ENCODE data around the gene NDEL1. TPM values are rescaled to one million over a fixed set of nuclear protein-coding genes. Genes with fewer than 3 reads are reported as not detected.

Gene NDEL1
- polyA plus RNA-seq, 1 donor = 36.6 TPM

GRCh38 chr17:8397636-8398035 is 38.0 kb upstream of the NDEL1 start, which contains the start of gene RNF222:
TSS of gene RNF222 (minus strand) at chr17:8397827. CDS start at chr17:8393461, 4,366 bp downstream.
- no peaks in the 10 kb centered on the region for H3K9me3 ChIP-seq (ENCODE audit: control insufficient read depth, low read depth, low read length)
- peaks cover 42% of the 10 kb centered on the region for H3K27me3 ChIP-seq (ENCODE audit: control insufficient read depth, insufficient read depth, low read length)
- WGBS (ENCODE audit: insufficient coverage, low lambda C conversion rate) = no CpG with 5 or more reads among the region's 13 CpGs

DNA sequence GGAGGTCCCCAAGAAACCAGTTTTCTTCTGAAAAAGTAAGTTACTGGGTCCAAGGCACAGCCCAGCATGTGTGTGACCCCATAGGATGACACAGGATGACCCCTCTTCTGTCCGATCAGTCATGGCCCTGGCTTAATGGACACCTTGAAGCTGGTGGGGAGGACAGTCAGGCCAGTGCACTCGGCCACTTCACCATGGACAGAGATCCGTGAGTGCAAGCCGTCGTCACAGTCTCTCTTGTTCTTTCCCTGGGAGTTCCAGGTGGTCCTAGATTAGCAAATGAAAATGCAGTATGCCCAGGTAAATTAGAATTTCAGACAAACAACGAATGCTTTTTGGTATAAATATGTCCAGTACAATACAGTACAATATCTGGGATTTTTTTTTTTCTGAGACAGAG is 36.7 kb upstream of the NDEL1 start:
- Histone ChIP-seq H3K36me3 (ENCODE audit: control insufficient read depth, insufficient read depth, low read length) (no peaks in the 10 kb centered on the region), H3K9me3 (ENCODE audit: control insufficient read depth, low read depth, low read length) (no peaks in the 10 kb centered on the region), H3K27ac (ENCODE audit: low read length) (no peak overlapping the region), H3K27me3 (ENCODE audit: control insufficient read depth, insufficient read depth, low read length) (peaks cover 31% of the 10 kb centered on the region), H3K4me1 (ENCODE audit: control insufficient read depth, insufficient read depth, low read length) (no peaks in the 10 kb centered on the region), H3K4me3 (ENCODE audit: low read length) (no peak overlapping the region)
- DNase-seq = no peak
- WGBS (ENCODE audit: insufficient coverage, low lambda C conversion rate) = no CpG with 5 or more reads among the region's 6 CpGs

More at GRCh38 chr17:8397636-8398035, 38.0 kb upstream of the NDEL1 start, which contains the start of gene RNF222:
- Histone ChIP-seq H3K36me3 (ENCODE audit: control insufficient read depth, insufficient read depth, low read length) (no peaks in the 10 kb centered on the region), H3K4me1 (ENCODE audit: control insufficient read depth, insufficient read depth, low read length) (no peaks in the 10 kb centered on the region), H3K27ac (ENCODE audit: low read length) (no peak within 1 kb of the TSS), H3K4me3 (ENCODE audit: low read length) (no peak within 1 kb of the TSS)
- DNase-seq = no peak

- H3K36me3 ChIP-seq (ENCODE audit: control insufficient read depth, insufficient read depth, low read length) = no peaks in the 10 kb centered on the region
- 83% methylated on average over 2 of the region's 2 CpGs for WGBS (ENCODE audit: insufficient coverage, low lambda C conversion rate)
- no peak overlapping the region for H3K27ac ChIP-seq (ENCODE audit: low read length)
- no peaks in the 10 kb centered on the region for H3K9me3 ChIP-seq (ENCODE audit: control insufficient read depth, low read depth, low read length)
- no peaks in the 10 kb centered on the region for H3K4me1 ChIP-seq (ENCODE audit: control insufficient read depth, insufficient read depth, low read length)
- H3K27me3 ChIP-seq (ENCODE audit: control insufficient read depth, insufficient read depth, low read length) = peaks cover 16% of the 10 kb centered on the region
- no peak overlapping the region for H3K4me3 ChIP-seq (ENCODE audit: low read length)
- no peak for DNase-seq
These were observed 34.6 kb upstream of the NDEL1 start for GRCh38 chr17:8401107-8401506.

DNA sequence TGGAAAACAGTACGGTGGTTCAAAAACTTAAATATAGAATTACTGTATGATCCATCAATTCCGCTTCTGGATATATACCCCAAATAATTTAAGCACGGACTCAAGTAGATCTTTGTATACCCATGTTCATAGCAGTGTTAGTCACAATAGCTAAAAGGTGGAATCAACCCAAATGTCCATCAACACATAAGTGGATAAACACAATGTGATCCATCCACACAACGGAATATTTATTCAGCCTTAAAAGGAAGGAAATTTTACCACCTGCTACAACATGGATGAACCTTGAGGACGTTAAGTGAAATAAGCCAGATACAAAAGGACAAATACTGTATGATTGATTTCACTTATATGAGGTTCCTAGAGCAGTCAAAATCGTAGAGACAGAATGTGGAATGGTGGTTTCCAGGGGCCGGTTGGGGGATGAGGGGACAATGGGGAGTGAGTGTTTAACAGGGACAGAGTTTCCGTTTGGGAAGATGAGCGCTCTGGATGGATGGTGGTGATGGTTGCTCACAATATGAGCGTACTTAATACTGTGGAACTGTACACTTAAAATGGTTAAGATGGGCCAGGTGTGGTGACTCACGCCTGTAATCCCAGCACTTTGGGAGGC is 32.7 kb upstream of the NDEL1 start:
- Histone ChIP-seq H3K4me3 (ENCODE audit: low read length) (no peak overlapping the region), H3K36me3 (ENCODE audit: control insufficient read depth, insufficient read depth, low read length) (no peaks in the 10 kb centered on the region), H3K27ac (ENCODE audit: low read length) (no peak overlapping the region), H3K4me1 (ENCODE audit: control insufficient read depth, insufficient read depth, low read length) (no peaks in the 10 kb centered on the region), H3K9me3 (ENCODE audit: control insufficient read depth, low read depth, low read length) (no peaks in the 10 kb centered on the region), H3K27me3 (ENCODE audit: control insufficient read depth, insufficient read depth, low read length) (peaks cover 2% of the 10 kb centered on the region)
- no peak for DNase-seq
- WGBS (ENCODE audit: insufficient coverage, low lambda C conversion rate) = 80% methylated on average over 2 of the region's 11 CpGs

DNA sequence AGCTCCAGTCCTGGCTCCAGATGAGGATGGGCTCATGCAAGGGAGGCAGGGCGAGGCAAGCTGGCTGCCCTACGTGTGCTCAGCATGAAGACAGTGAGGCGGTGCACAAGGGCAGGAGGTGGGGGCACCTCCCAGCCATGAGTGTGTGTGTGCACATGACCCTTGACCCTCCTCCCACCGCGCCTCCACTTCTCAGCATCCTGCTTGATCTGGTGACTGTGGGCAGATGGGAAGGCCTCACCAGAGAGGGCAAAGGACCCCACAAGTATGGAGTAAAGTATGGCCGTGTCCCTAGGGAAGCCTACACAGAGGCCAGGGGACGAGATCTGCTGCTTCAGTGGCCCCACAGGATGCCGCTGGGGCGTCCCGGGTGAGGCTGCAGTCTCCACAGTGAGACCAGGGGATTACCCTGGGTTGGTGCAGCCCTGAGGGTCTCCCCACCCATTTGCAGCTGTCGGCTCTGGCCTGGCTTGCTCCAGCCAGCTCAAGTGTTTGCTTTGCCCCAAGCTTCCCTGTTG is 30.1 kb upstream of the NDEL1 start:
- Histone ChIP-seq H3K27me3 (ENCODE audit: control insufficient read depth, insufficient read depth, low read length) (no peaks in the 10 kb centered on the region), H3K4me1 (ENCODE audit: control insufficient read depth, insufficient read depth, low read length) (no peaks in the 10 kb centered on the region), H3K27ac (ENCODE audit: low read length) (no peak overlapping the region), H3K4me3 (ENCODE audit: low read length) (no peak overlapping the region), H3K36me3 (ENCODE audit: control insufficient read depth, insufficient read depth, low read length) (no peaks in the 10 kb centered on the region), H3K9me3 (ENCODE audit: control insufficient read depth, low read depth, low read length) (no peaks in the 10 kb centered on the region)
- WGBS (ENCODE audit: insufficient coverage, low lambda C conversion rate) = no CpG with 5 or more reads among the region's 11 CpGs
- DNase-seq = no peak

DNA sequence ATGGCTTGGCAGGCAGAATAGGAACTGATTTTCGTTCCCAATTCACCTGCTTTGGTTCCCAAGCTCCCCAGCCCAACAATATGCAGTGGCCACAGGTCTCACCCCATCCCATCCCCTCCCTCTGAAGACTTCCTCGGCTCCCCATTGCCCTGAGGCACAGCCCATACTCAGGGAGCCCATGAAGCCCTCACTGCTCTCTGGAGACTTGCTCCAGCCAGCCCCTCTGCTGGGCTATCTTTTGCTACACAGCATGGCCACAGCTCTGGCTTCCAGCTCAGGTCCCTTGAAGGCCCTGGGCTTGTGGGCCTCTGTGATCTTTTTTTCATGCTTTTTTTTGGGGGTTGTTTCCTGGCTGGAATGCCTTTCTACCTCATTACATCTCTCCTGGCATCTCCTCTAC is 29.5 kb upstream of the NDEL1 start:
- H3K27ac ChIP-seq (ENCODE audit: low read length) = no peak overlapping the region
- WGBS (ENCODE audit: insufficient coverage, low lambda C conversion rate) = no CpG with 5 or more reads among the region's 2 CpGs
- H3K27me3 ChIP-seq (ENCODE audit: control insufficient read depth, insufficient read depth, low read length) = no peaks in the 10 kb centered on the region
- no peaks in the 10 kb centered on the region for H3K4me1 ChIP-seq (ENCODE audit: control insufficient read depth, insufficient read depth, low read length)
- H3K36me3 ChIP-seq (ENCODE audit: control insufficient read depth, insufficient read depth, low read length) = no peaks in the 10 kb centered on the region
- no peak overlapping the region for H3K4me3 ChIP-seq (ENCODE audit: low read length)
- no peak for DNase-seq
- no peaks in the 10 kb centered on the region for H3K9me3 ChIP-seq (ENCODE audit: control insufficient read depth, low read depth, low read length)

DNA sequence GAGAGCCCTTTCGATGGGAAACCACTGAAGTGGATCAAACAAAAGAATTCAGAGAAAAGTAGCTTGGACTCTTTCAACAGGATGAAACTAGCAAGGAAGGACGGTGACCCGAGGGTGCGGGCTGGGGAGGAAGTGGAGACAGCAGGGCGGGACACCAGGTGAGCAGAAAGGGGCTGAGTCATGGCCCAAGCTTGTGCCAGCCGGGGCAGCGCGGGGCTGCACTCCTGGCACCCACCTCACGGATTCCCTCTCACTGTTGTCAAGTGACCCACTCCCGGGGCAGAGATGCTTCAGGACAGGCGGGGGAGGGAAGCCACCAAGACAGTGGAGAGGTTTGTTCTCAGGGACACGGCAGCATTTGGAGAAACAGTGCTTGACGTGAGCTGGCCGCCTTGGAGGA is 27.3 kb upstream of the NDEL1 start:
- H3K9me3 ChIP-seq (ENCODE audit: control insufficient read depth, low read depth, low read length) = no peaks in the 10 kb centered on the region
- H3K4me3 ChIP-seq (ENCODE audit: low read length) = no peak overlapping the region
- H3K27me3 ChIP-seq (ENCODE audit: control insufficient read depth, insufficient read depth, low read length) = no peaks in the 10 kb centered on the region
- H3K36me3 ChIP-seq (ENCODE audit: control insufficient read depth, insufficient read depth, low read length) = no peaks in the 10 kb centered on the region
- no peak overlapping the region for H3K27ac ChIP-seq (ENCODE audit: low read length)
- DNase-seq = no peak
- no CpG with 5 or more reads among the region's 14 CpGs for WGBS (ENCODE audit: insufficient coverage, low lambda C conversion rate)
- peaks cover 7% of the 10 kb centered on the region for H3K4me1 ChIP-seq (ENCODE audit: control insufficient read depth, insufficient read depth, low read length)

- H3K4me3 ChIP-seq (ENCODE audit: low read length) = no peak overlapping the region
These were observed 25.5 kb upstream of the NDEL1 start for GRCh38 chr17:8409966-8410882.

GRCh38 chr17:8410883-8411238 is 24.8 kb upstream of the NDEL1 start:
- no peaks in the 10 kb centered on the region for H3K9me3 ChIP-seq (ENCODE audit: control insufficient read depth, low read depth, low read length)
- H3K36me3 ChIP-seq (ENCODE audit: control insufficient read depth, insufficient read depth, low read length) = no peaks in the 10 kb centered on the region
- no CpG with 5 or more reads among the region's 1 CpG for WGBS (ENCODE audit: insufficient coverage, low lambda C conversion rate)
- H3K4me3 ChIP-seq (ENCODE audit: low read length) = no peak overlapping the region
- DNase-seq = no peak
- no peaks in the 10 kb centered on the region for H3K27me3 ChIP-seq (ENCODE audit: control insufficient read depth, insufficient read depth, low read length)
- no peak overlapping the region for H3K27ac ChIP-seq (ENCODE audit: low read length)
- H3K4me1 ChIP-seq (ENCODE audit: control insufficient read depth, insufficient read depth, low read length) = peaks cover 7% of the 10 kb centered on the region

More at GRCh38 chr17:8409966-8410882, 25.5 kb upstream of the NDEL1 start:
- peaks cover 7% of the 10 kb centered on the region for H3K4me1 ChIP-seq (ENCODE audit: control insufficient read depth, insufficient read depth, low read length)
- 0% methylated on average over 1 of the region's 19 CpGs for WGBS (ENCODE audit: insufficient coverage, low lambda C conversion rate)
- peak; percentile 77 to 79 for DNase-seq
- no peak overlapping the region for H3K27ac ChIP-seq (ENCODE audit: low read length)
- H3K9me3 ChIP-seq (ENCODE audit: control insufficient read depth, low read depth, low read length) = no peaks in the 10 kb centered on the region
- no peaks in the 10 kb centered on the region for H3K27me3 ChIP-seq (ENCODE audit: control insufficient read depth, insufficient read depth, low read length)
- H3K36me3 ChIP-seq (ENCODE audit: control insufficient read depth, insufficient read depth, low read length) = no peaks in the 10 kb centered on the region

DNA sequence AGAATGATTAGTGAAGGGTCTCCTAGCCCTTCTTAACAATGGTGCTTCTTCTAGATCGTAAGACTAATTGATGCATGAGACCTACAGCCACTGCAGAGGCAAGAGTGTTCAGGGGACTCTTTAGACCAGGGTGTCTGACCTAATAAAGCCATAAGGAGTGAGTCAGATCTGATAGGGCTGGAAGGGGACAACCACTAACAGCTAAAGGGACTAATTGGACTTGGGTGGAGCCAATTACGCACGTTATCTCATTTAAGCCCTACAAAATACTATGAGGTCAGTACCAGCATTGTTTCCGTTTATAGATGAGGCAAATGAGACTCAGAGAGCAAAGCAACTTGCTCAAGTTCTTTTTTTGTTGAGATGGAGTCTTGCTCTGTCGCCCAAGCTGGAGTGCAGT is 23.6 kb upstream of the NDEL1 start:
- Histone ChIP-seq H3K27ac (ENCODE audit: low read length) (no peak overlapping the region), H3K36me3 (ENCODE audit: control insufficient read depth, insufficient read depth, low read length) (no peaks in the 10 kb centered on the region), H3K4me3 (ENCODE audit: low read length) (no peak overlapping the region), H3K4me1 (ENCODE audit: control insufficient read depth, insufficient read depth, low read length) (peaks cover 7% of the 10 kb centered on the region), H3K27me3 (ENCODE audit: control insufficient read depth, insufficient read depth, low read length) (no peaks in the 10 kb centered on the region), H3K9me3 (ENCODE audit: control insufficient read depth, low read depth, low read length) (no peaks in the 10 kb centered on the region)
- no CpG with 5 or more reads among the region's 5 CpGs for WGBS (ENCODE audit: insufficient coverage, low lambda C conversion rate)
- peak; percentile 38 to 71 for DNase-seq
